Kidney (tissue), 14 donors: ENCODE data around the gene RASIP1. TPM values are rescaled to one million over a fixed set of nuclear protein-coding genes. Genes with fewer than 3 reads are reported as not detected.

Source experiments
- DNase-seq, 5 donors: peaks; one replicate each; pipeline ENCODE4 v3.0.0-alpha.2; 2013 to 2020
- FAIRE-seq: peaks from 2 replicates; lab custom pipeline; 2012; peaks lifted over from hg19 to GRCh38; lab: Jason Lieb, UNC
- H3K27ac ChIP-seq, 2 donors: one replicate each; pipeline ENCODE4 v1.7.0; 2013; ENCODE audit warnings: low read depth in 2 of 2, low read length in 2 of 2, inconsistent platforms in 1 of 2
- H3K27me3 ChIP-seq: one replicate; pipeline ENCODE4 v1.7.1; 2013; ENCODE audit warnings: low read length, inconsistent platforms; ENCODE audit not compliant: control insufficient read depth, insufficient read depth
- H3K36me3 ChIP-seq, 3 donors: one replicate each; pipeline versions ENCODE4 v1.7.0 to v1.7.1; 2013; ENCODE audit warnings: low read length in 3 of 3, control low read depth in 1 of 3, inconsistent platforms in 1 of 3; ENCODE audit not compliant: insufficient read depth in 3 of 3, control insufficient read depth in 2 of 3
- H3K4me1 ChIP-seq, 3 donors: one replicate each; pipeline versions ENCODE4 v1.7.0 to v1.7.1; 2013; ENCODE audit warnings: low read length in 3 of 3, inconsistent platforms in 1 of 3, low read depth in 1 of 3; ENCODE audit not compliant: control insufficient read depth in 2 of 3, insufficient read depth in 2 of 3
- H3K4me3 ChIP-seq, 3 donors: one replicate each; pipeline versions ENCODE4 v1.7.0 to v1.8.1; 2013; ENCODE audit warnings: low read length in 3 of 3, control low read depth in 1 of 3, inconsistent platforms in 1 of 3
- H3K9ac ChIP-seq, 3 donors: one replicate each; pipeline versions ENCODE4 v1.7.0 to v1.7.1; 2013; ENCODE audit warnings: low read length in 3 of 3, control low read depth in 1 of 3, inconsistent platforms in 1 of 3
- H3K9me3 ChIP-seq, 3 donors: one replicate each; pipeline versions ENCODE4 v1.7.0 to v1.7.1; 2013; ENCODE audit warnings: low read length in 3 of 3, control low read depth in 1 of 3, inconsistent platforms in 1 of 3; ENCODE audit not compliant: control insufficient read depth in 2 of 3, insufficient read depth in 1 of 3
- intact Hi-C: fragments of 100-400 bp; cut with DNase I; formaldehyde crosslinking; loops from one replicate; pipeline ENCODE4 v1.11.1; 2022
- polyA plus RNA-seq: library from polyadenylated mRNA; stranded (reverse); fragments of 350-450 nt; fragmentation: Illumina TruSeq; extraction: RNeasy Lipid Tissue Mini Kit (QIAGEN cat#74804); gene quantifications from one replicate; pipeline ENCODE4 v1.2.3, GENCODE V29; 2014; ENCODE audit warnings: low read depth, low replicate concordance; ENCODE audit not compliant: insufficient read depth
- total RNA-seq: library from RNA; stranded (reverse); fragmentation: NEBNext Ultra II Directional; extraction: Animal tissue kit (Norgen Biotek cat#: 25700); gene quantifications from one replicate; pipeline ENCODE4 v1.2.1, GENCODE V29; 2021
- TF ChIP-seq, protein P1 (sequence below): IDR thresholded peaks from 3 replicates; pipeline ENCODE4 v1.5.1; 2012; ENCODE audit warnings: mild to moderate bottlenecking, moderate library complexity, borderline replicate concordance; ENCODE audit not compliant: insufficient read depth; ENCODE audit errors: extremely low read depth
- donor health status: control.
- donor health status: control.
- donor health status: control.
- donor health status: control.
- donor health status: control.
- donor health status: DM: yes; HTN: yes; CAD: no.
- donor health status: Normal renal cell carcinoma (clear cell type).

The RASIP1 gene
- total and polyA plus RNA-seq, 2 donors from 2014 or later, result 13.6 to 23.3 TPM

DNA sequence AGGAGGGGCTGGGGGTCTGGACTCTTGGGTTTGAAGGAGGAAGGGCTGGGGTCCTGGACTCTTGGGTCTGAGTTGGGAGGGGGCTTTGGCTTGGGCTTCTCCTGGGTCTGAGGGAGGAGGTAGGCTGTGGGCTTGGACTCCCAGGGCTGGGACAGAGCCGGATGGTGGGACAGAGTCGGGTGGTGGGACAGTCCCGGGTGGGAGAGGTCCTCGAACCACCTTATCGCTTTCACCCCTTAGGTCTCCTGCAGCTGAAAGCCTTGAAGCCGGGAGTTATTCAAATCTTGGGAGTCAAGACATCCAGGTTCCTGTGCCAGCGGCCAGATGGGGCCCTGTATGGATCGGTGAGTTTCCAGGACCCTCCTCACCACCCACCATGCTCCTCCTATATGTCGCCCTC is 16.3 kb upstream of the RASIP1 start:
- DNase-seq (peak in 1 of 5 donors; percentile 39), FAIRE-seq (no peak)
- TF ChIP-seq, protein P1, sequence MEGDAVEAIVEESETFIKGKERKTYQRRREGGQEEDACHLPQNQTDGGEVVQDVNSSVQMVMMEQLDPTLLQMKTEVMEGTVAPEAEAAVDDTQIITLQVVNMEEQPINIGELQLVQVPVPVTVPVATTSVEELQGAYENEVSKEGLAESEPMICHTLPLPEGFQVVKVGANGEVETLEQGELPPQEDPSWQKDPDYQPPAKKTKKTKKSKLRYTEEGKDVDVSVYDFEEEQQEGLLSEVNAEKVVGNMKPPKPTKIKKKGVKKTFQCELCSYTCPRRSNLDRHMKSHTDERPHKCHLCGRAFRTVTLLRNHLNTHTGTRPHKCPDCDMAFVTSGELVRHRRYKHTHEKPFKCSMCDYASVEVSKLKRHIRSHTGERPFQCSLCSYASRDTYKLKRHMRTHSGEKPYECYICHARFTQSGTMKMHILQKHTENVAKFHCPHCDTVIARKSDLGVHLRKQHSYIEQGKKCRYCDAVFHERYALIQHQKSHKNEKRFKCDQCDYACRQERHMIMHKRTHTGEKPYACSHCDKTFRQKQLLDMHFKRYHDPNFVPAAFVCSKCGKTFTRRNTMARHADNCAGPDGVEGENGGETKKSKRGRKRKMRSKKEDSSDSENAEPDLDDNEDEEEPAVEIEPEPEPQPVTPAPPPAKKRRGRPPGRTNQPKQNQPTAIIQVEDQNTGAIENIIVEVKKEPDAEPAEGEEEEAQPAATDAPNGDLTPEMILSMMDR, result no peak
- H3K4me3 ChIP-seq, result no peak overlapping the region
- H3K9me3 ChIP-seq, result no peaks in the 10 kb centered on the region
- intact Hi-C loops, result no loop called here
- H3K4me1 ChIP-seq, result peaks cover 0 to 6% (median 0%) of the 10 kb centered on the region in 3 donors
- H3K36me3 ChIP-seq, result no peaks in the 10 kb centered on the region
- no peak overlapping the region for H3K27ac ChIP-seq
- no peak overlapping the region for H3K9ac ChIP-seq
- H3K27me3 ChIP-seq, result peaks cover 3% of the 10 kb centered on the region

DNA sequence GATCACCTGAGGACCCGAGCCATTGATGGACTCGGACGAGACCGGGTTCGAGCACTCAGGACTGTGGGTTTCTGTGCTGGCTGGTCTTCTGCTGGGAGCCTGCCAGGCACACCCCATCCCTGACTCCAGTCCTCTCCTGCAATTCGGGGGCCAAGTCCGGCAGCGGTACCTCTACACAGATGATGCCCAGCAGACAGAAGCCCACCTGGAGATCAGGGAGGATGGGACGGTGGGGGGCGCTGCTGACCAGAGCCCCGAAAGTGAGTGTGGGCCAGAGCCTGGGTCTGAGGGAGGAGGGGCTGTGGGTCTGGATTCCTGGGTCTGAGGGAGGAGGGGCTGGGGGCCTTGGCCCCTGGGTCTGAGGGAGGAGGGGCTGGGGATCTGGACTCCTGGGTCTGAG is 15.8 kb upstream of the RASIP1 start:
- TF ChIP-seq, protein P1, result no peak
- no peak overlapping the region for H3K9ac ChIP-seq
- H3K9me3 ChIP-seq, result no peaks in the 10 kb centered on the region
- peaks cover 3% of the 10 kb centered on the region for H3K27me3 ChIP-seq
- intact Hi-C loops, result no loop called here
- DNase-seq (peak in 1 of 5 donors; percentile 53), FAIRE-seq (no peak)
- H3K4me1 ChIP-seq, result peaks cover 0 to 6% (median 0%) of the 10 kb centered on the region in 3 donors
- no peaks in the 10 kb centered on the region for H3K36me3 ChIP-seq
- no peak overlapping the region for H3K27ac ChIP-seq
- H3K4me3 ChIP-seq, result no peak overlapping the region

DNA sequence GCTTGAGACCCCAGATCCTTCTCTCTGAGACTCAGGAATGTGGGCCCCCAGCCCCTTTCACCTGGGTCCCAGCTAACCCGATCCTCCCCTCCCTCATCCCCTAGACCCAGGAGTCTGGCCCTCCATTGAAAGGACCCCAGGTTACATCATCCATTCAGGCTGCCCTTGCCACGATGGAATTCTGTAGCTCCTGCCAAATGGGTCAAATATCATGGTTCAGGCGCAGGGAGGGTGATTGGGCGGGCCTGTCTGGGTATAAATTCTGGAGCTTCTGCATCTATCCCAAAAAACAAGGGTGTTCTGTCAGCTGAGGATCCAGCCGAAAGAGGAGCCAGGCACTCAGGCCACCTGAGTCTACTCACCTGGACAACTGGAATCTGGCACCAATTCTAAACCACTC is 15.4 kb upstream of the RASIP1 start:
- TF ChIP-seq, protein P1, result no peak
- no peak for FAIRE-seq
- no peaks in the 10 kb centered on the region for H3K9me3 ChIP-seq
- H3K4me1 ChIP-seq, result peaks cover 0 to 6% (median 0%) of the 10 kb centered on the region in 3 donors
- DNase-seq, result peak in 1 of 5 donors; percentile 33
- H3K27me3 ChIP-seq, result peaks cover 3% of the 10 kb centered on the region
- H3K36me3 ChIP-seq, result no peaks in the 10 kb centered on the region
- intact Hi-C loops, result no loop called here
- no peak overlapping the region for H3K27ac ChIP-seq
- no peak overlapping the region for H3K9ac ChIP-seq
- no peak overlapping the region for H3K4me3 ChIP-seq
